GM12878 (cell line): ENCODE data around the gene CLDN9. TPM values are rescaled to one million over a fixed set of nuclear protein-coding genes. Genes with fewer than 3 reads are reported as not detected.

ENCODE experiments used
- ATAC-seq: fragments of 200-7000 bp; cut with Tn5 transposase; 3 replicates; pipeline ENCODE4 v1.9.1; 2020; ENCODE audit warnings: mild to moderate bottlenecking, moderate library complexity
- BruUV-seq: library from RNA; stranded (reverse); fragments of 400-500 nt; replicated peaks from 2 replicates; lab custom pipeline; 2021; lab: Mats Ljungman, UMichigan
- CTCF ChIA-PET: fragments of 300-600 bp; sonication (Branson Sonifier 250); formaldehyde crosslinking; extraction: SDS; loops from one replicate; lab custom pipeline; 2021; ENCODE audit warnings: inconsistent platforms; lab: Yijun Ruan, JAX
- POLR2A ChIA-PET: fragments of 350-600 bp; formaldehyde crosslinking; extraction: SDS; loops from one replicate; lab custom pipeline; 2021; ENCODE audit warnings: inconsistent platforms; lab: Charles Lee
- RAD21 ChIA-PET: fragments of 300-600 bp; sonication (Branson Sonifier 250); formaldehyde crosslinking; loops from one replicate; lab custom pipeline; 2023; ENCODE audit warnings: antibody characterized with exemption; ENCODE audit not compliant: unreplicated experiment; lab: Charles Lee
- SMC1A ChIA-PET: fragments of 300-600 bp; sonication (Branson Sonifier 250); formaldehyde crosslinking; loops from one replicate; lab custom pipeline; 2023; ENCODE audit not compliant: unreplicated experiment, uncharacterized antibody; lab: Charles Lee
- DNase-seq: peaks from one replicate; pipeline ENCODE4 v3.0.0-alpha.2; 2011; ENCODE audit warnings: low read depth, low spot score
- FAIRE-seq: peaks from 3 replicates; lab custom pipeline; 2011; peaks lifted over from hg19 to GRCh38; lab: Jason Lieb, UNC
- H2AFZ ChIP-seq: 2 replicates; pipeline ENCODE4 v1.6.0; 2011; ENCODE audit warnings: low read depth, low read length, control low read depth; ENCODE audit not compliant: control insufficient read depth
- H3K27ac ChIP-seq: 2 replicates; pipeline ENCODE4 v1.5.1; 2011; ENCODE audit warnings: control low read depth; ENCODE audit not compliant: control insufficient read depth, insufficient read depth
- H3K27me3 ChIP-seq, 2 experiments: replicated peaks in 1 of 2; 2 replicates each; pipeline versions ENCODE4 v1.6.0 to v1.6.1; 2011; ENCODE audit warnings: low read length in 1 of 2; ENCODE audit not compliant: control insufficient read depth in 2 of 2, insufficient read depth in 2 of 2
- H3K36me3 ChIP-seq, 2 experiments: 2 replicates each; pipeline ENCODE4 v1.5.1; 2011; ENCODE audit warnings: low read length in 1 of 2; ENCODE audit not compliant: control insufficient read depth in 2 of 2, insufficient read depth in 2 of 2
- H3K4me1 ChIP-seq: 2 replicates; pipeline ENCODE4 v1.6.1; 2011; ENCODE audit warnings: mild to moderate bottlenecking, low read length, moderate library complexity, mixed read lengths; ENCODE audit not compliant: control insufficient read depth, insufficient read depth
- H3K4me2 ChIP-seq: 2 replicates; pipeline ENCODE4 v1.6.0; 2011; ENCODE audit warnings: control low read depth; ENCODE audit not compliant: control insufficient read depth, insufficient read depth
- H3K4me3 ChIP-seq: fragments of 200-600 bp; sonication (generic); 2 replicates; pipeline ENCODE4 v1.5.1; 2016
- H3K79me2 ChIP-seq: 2 replicates; pipeline ENCODE4 v1.6.0; 2011; ENCODE audit warnings: low read length; ENCODE audit not compliant: control insufficient read depth, insufficient read depth
- H3K9ac ChIP-seq: 2 replicates; pipeline ENCODE4 v1.8.0; 2011; ENCODE audit warnings: low read length, control low read depth, mixed read lengths; ENCODE audit not compliant: control insufficient read depth, insufficient read depth
- H3K9me3 ChIP-seq: replicated peaks from 3 replicates; pipeline ENCODE4 v1.5.1; 2011; ENCODE audit warnings: mild to moderate bottlenecking, low read length; ENCODE audit not compliant: control insufficient read depth, insufficient read depth
- H4K20me1 ChIP-seq: 2 replicates; pipeline ENCODE4 v1.6.0; 2011; ENCODE audit not compliant: control insufficient read depth, insufficient read depth
- BCL11A ChIP-seq: IDR thresholded peaks from 2 replicates; pipeline ENCODE4 v1.6.1; 2011; ENCODE audit warnings: low read depth, low read length
- BHLHE40 ChIP-seq, 2 experiments: fragments of 450-650 bp in 1 of 2; IDR thresholded peaks; 2 replicates each; pipeline ENCODE4 v1.6.1; 2011 to 2017; ENCODE audit warnings: low read depth in 2 of 2, borderline replicate concordance in 1 of 2, improper control_type of control experiment in 1 of 2, low read length in 1 of 2, mild to moderate bottlenecking in 1 of 2
- EGR1 ChIP-seq, 2 experiments: IDR thresholded peaks; 1 replicate in 1 of 2; 2 replicates in 1 of 2; pipeline ENCODE4 v1.6.1; 2011 to 2012; ENCODE audit warnings: low read depth in 2 of 2, low read length in 2 of 2, borderline replicate concordance in 1 of 2, mild to moderate bottlenecking in 1 of 2, moderate library complexity in 1 of 2
- EZH2 ChIP-seq: IDR thresholded peaks from 2 replicates; pipeline ENCODE4 v1.6.1; 2012; ENCODE audit warnings: low read depth, mild to moderate bottlenecking, control low read depth, inconsistent platforms, low read length, borderline replicate concordance; ENCODE audit not compliant: control insufficient read depth
- FOS ChIP-seq: IDR thresholded peaks from 3 replicates; pipeline ENCODE4 v1.6.1; 2011; ENCODE audit warnings: borderline replicate concordance; ENCODE audit not compliant: insufficient read length; ENCODE audit errors: extremely low read depth
- IKZF2 ChIP-seq, 2 experiments: fragments of 450-650 bp; IDR thresholded peaks; 2 replicates each; pipeline ENCODE4 v1.6.1; 2017; ENCODE audit warnings: mild to moderate bottlenecking in 2 of 2, moderate library complexity in 2 of 2
- MTA2 ChIP-seq: fragments of 450-650 bp; IDR thresholded peaks from 2 replicates; pipeline ENCODE4 v1.6.1; 2016; ENCODE audit warnings: low read depth, mild to moderate bottlenecking, moderate library complexity
- NR2F1 ChIP-seq: fragments of 450-650 bp; conservative IDR thresholded peaks from 2 replicates; pipeline ENCODE4 v1.6.1; 2017; ENCODE audit warnings: mild to moderate bottlenecking
- SP1 ChIP-seq: IDR thresholded peaks from one replicate; pipeline ENCODE4 v1.6.1; 2011; ENCODE audit warnings: low read depth, low read length
- TCF12 ChIP-seq: IDR thresholded peaks from 2 replicates; pipeline ENCODE4 v1.6.1; 2011; ENCODE audit warnings: low read depth, mild to moderate bottlenecking, low read length
- YY1 ChIP-seq: IDR thresholded peaks from 2 replicates; pipeline ENCODE4 v1.6.1; 2011; ENCODE audit warnings: low read depth, mild to moderate bottlenecking, low read length
- ZNF622 ChIP-seq: fragments of 450-650 bp; IDR thresholded peaks from 2 replicates; pipeline ENCODE4 v1.6.1; 2017; ENCODE audit warnings: mild to moderate bottlenecking, inconsistent platforms
- WGBS: methylation state at CpG from one replicate; pipeline ENCODE4 v1.1.6; 2016; ENCODE audit warnings: low lambda C conversion rate; ENCODE audit not compliant: insufficient replicate concordance, insufficient coverage; ENCODE audit errors: missing lambda C conversion rate; 5-methylcytosine and 5-hydroxymethylcytosine counted together
- in situ Hi-C: fragments of 300-500 bp; cut with MboI; formaldehyde crosslinking; loops from 9 replicates; pipeline ENCODE4 v1.14.3; 2018; ENCODE audit warnings: mixed read lengths
- intact Hi-C: fragments of 100-400 bp; cut with micrococcal nuclease; formaldehyde crosslinking; loops from one replicate; pipeline ENCODE4 v1.14.2; 2022; ENCODE audit not compliant: unreplicated experiment
- polyA plus RNA-seq, 11 experiments: library from polyadenylated mRNA; depleted of rRNA in 4 of 11; unstranded in 6 of 11; stranded (reverse) in 5 of 11; fragments of >200 nt; fragmentation: Nextera tagmentation in 4 of 11; fragmentation: Illumina TruSeq in 1 of 11; extraction: Ambion mirVana in 4 of 11; extraction: Trizol in 1 of 11; gene quantifications; 1 replicate in 1 of 11; 2 replicates in 10 of 11; pipeline versions ENCODE4 v1.2.1 to v1.2.3, GENCODE V29; 2011 to 2016; ENCODE audit warnings: inconsistent platforms in 2 of 11, missing spikeins in 2 of 11, low read depth in 1 of 11
- total RNA-seq, 4 experiments: library from RNA; depleted of rRNA in 3 of 4; stranded (reverse); fragments of >200 nt in 3 of 4; fragmentation: Illumina TruSeq in 1 of 4; extraction: Trizol in 1 of 4; gene quantifications; 2 replicates each; pipeline versions ENCODE4 v1.2.1 to v1.2.3, GENCODE V29; 2013 to 2021

The CLDN9 gene
- total and polyA plus RNA-seq, 10 of the 15 experiments (the other 5 are each of a cell fraction or from before 2014, with no cell fraction given), result not detected

GRCh38 chr16:2963074-2963722 lies 49.5 kb upstream of the CLDN9 start:
- in situ Hi-C loops, result no loop called here
- Histone ChIP-seq H3K79me2 (no peaks in the 10 kb centered on the region), H3K9me3 (no peaks in the 10 kb centered on the region), H3K27me3 (no peaks in the 10 kb centered on the region), H3K4me2 (peak overlapping the region; percentile 94), H4K20me1 (no peaks in the 10 kb centered on the region), H3K27ac (0 out of 2 replicates have a peak overlapping the region, but pooled peaks have one; percentile 9), H3K4me1 (peaks cover 36% of the 10 kb centered on the region), H3K4me3 (peak overlapping the region; percentile 69; the same call in 1 of the 2 replicates), H2AFZ (peak overlapping the region; percentile 47), H3K36me3 (no peaks in the 10 kb centered on the region), H3K9ac (no peak overlapping the region; the same call in 1 of the 2 replicates)
- SMC1A ChIA-PET, result interaction anchor here (0.9 to 1.5 kb wide), 4 partner anchors 14 to 50 kb away, joined by 3 read pairs; no protein-coding TSS in a partner anchor
- ATAC-seq (peak; percentile 8), FAIRE-seq (no peak), DNase-seq (no peak)
- intact Hi-C loops, result no loop called here
- RAD21 ChIA-PET, result no interaction called here
- BruUV-seq, result no TSS peak
- CTCF ChIA-PET, result interaction anchor here (0.7 to 4.7 kb wide), 5 partner anchors 17 to 50 kb away, joined by 3 to 20 read pairs (median 4); partner anchors contain the start of gene PKMYT1
- 9% methylated on average over 17 of the region's 40 CpGs for WGBS
- TF ChIP-seq EGR1 (IDR thresholded peaks at IDR 0.05; ENCODE audit: borderline replicate concordance in 1 of 2, low read depth in 2 of 2, low read length in 2 of 2), result peak in 1 of 2 experiments; percentile 93; a peak in 2 of 3 replicates
- no peak for TF ChIP-seq BCL11A
- no peak for TF ChIP-seq MTA2
- TF ChIP-seq BHLHE40 (IDR thresholded peaks at IDR 0.05; ENCODE audit: borderline replicate concordance in 1 of 2, low read depth in 2 of 2, low read length in 1 of 2), result no peak
- no peak for TF ChIP-seq ZNF622
- TF ChIP-seq EZH2, result no peak
- TF ChIP-seq YY1, result no peak
- no peak for TF ChIP-seq FOS
- 0 out of 4 replicates have a peak, but pooled peaks of 1 of the 2 experiments have one; percentile 8 for TF ChIP-seq IKZF2 (IDR thresholded peaks at IDR 0.05)
- TF ChIP-seq TCF12, result peak; percentile 64; the same call in 1 of the 2 replicates
- TF ChIP-seq SP1, result no peak
- TF ChIP-seq NR2F1, result no peak
- POLR2A ChIA-PET, result interaction anchor here (0.6 kb wide), 1 partner anchor 70 kb away, joined by 3 read pairs; no protein-coding TSS in a partner anchor
